ENCODE results near the gene CLIP1.
"Not testable (repeated sequence)": the region's sequence is repeated elsewhere in the genome, so short reads cannot be mapped to it uniquely, and the experiment has no call there.

Gene CLIP1

DNA sequence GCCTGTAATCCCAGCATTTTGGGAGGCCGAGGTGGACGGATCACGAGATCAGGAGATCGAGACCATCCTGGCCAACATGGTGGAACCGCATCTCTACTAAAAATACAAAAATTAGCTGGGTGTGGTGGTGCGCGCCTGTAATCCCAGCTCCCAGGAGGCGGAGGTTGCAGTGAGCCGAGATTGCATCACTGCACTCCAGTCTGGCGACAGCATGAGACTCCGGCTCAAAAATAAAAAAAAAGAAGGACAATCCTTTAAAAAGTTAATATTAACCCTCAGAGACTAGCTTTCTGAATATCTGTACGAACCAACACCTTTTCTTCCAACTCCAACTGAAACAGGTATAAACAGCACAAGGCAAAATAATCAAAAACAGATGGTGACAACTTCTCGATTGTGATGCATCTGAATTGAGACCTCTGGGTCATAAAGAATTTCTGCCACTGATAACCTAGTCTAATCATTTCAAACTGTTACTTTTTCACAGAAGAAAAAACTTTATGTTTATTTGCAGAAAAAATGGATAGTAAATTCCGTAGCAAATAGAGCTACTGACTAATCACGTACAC lies 27.8 kb downstream of the CLIP1 start:
- DNase-seq, result no peak

DNA sequence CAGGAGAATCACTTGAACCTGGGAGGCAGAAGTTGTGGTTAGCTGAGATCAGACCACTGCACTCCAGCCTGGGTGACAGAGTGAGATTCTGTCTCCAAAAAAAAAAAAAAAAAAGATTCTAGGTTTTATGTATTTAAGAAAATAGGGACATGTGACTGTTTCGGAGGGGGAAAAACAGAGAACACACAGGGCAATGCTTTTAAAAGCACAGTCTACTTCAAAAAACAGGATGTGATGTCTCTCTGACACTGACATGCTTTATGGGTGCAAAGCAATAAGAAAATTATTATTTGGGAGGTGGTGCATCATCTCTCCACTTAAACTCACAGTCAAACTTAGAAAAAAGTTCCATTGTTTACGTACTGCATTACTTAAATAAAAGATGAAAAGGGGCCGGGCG lies 28.7 kb downstream of the CLIP1 start:
- DNase-seq, result no peak

DNA sequence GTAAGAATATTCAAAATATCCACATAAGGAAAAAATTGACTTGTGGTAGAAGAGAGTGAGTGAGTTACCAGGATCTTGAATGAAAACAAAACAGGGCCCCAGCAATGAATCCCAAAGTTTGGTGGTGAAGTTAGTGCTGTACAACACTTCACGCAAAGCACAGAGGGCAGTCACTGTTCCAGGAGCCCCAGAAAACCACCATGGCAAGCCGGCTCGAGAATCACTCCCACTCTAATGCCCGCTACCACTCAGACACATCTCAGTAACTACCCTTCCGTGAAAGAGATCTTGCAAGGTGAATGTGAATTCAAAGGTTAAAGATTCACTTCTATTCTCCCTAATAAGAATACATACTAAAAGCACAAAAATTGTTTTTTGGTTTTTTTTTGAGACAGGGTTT lies 30.1 kb downstream of the CLIP1 start:
- DNase-seq, result no peak

DNA sequence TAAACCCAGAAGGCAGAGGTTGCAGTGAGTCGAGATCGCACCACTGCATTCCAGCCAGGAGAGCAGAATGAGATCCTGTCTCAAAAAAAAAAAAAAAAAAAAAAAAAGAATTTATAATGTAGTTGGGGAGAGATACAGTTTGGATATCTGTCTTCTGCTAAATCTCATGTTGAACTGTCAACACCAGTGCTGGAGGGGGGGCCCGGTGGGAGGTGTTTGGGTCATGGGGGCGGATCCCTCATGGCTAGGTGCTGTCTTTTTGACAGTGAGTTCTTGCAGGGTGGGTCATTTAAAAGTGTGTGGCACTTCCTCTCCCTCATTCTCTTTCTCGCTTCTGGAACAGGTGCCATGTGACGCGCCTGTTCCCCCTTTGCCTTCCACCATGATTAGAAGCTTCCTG lies 32.8 kb downstream of the CLIP1 start:
- DNase-seq, result no peak

DNA sequence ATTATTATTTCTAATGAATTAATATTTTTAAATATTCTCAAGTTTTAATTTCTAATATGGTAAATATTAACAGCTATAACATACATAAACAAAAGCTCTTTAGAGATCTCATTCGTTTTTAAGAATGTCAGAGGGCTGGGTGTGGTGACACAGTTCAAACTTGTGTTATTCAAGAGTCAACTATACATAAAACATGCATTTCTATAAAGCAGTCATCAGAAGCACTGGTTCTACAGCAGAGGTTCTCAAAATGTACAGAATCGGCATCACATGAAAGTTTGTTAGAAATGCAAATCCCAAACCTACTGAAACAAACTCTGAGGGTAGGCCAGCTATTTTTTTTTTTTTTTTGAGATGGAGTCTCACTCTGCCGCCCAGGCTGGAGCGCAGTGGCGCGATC lies 34.6 kb downstream of the CLIP1 start:
- DNase-seq, result no peak

DNA sequence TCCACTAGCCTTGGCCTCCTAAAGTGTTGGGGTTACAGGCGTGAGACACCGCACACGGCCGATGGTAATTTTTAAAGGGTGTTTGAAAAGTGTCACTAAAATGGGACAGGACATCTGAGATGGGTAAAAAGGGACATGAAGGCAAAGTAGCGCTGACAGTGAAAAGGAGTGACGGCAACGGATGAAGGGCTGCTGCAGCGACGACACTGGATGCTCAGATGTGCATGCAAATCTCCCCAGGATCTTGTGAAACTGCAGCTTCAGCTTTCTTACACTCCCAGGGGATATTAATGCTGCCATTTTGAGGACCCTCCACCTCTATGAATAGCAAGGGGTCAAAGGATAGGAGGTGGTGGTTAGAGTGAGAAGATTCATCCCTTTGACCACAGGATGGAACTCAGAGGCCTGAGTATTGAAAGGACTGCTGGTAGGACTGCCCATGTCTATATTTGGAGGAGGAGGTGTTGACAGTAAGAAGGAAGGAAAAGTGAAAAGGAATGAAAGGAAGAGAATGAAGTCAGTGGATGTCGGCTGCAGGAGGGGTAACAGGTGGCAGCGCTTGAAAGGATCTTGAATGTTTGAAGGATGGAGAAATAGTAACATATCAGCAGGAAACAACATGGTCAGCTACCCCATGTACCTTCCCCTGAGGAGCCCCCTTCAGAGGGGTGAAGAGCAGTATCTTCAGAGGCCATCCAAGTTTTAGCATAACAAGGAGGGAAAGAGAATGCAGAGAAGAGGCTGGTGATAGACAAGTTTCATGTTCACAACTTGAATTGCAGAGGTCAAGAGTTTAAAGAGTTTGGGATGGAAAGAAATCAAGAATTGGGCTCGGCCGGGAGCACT lies 37.1 kb downstream of the CLIP1 start:
- DNase-seq, result no peak

DNA sequence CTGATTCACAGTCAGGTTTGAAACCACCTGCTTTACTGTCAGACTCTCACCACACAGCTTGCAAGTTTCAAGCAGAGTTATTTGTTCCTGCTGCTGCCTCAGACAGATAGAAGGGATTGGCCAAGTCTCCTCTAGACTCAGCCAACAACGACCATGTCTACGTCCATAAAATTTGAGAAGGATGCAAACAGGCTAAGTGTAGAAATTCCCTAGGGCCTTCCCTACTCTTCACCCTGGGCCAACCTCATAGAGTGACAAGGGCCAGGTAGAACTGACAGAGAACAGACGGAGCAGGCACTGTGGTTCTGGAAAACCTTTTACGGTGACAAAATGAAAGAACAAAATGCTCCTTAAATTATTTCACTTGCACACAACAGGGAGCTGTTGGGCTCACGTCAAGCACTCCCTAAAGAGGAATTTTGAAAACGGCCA lies 39.5 kb downstream of the CLIP1 start:
- DNase-seq, result no peak

DNA sequence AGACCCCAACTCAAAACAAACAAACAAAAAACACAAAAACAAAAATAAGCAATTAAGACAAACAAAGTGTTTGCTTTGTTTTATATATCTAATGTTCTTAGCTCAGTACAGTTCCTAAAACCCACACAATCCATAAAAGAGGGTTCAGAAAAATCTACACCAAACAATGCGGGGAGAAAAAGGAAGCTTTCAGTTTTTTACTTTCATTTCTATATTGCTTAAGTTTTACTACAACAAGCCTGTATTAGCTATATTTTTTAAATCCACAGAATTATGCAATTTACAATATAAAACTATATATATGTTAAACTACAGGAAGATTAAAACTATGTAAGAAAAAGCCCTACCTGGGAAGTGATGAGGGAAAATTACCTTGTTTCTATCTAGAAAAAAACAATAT lies 41.4 kb downstream of the CLIP1 start:
- no peak for DNase-seq

DNA sequence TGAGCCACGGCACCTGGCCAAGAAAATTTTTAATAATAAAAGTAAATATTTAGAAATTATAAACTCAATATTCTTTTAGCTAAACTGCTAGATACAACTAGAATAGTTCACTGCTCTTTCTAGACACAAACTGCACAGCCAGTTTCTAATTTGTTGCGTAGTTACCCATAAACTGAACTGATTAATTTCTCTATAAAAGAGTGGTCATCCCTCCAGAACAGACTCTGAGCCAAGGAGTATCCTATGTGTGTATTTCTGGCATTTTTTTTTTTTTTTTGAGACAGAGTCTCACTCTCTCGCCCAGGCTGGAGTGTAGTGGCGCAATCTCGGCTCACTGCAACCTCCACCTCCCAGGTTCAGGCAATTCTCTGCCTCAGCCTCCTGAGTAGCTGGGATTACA lies 45.7 kb downstream of the CLIP1 start:
- DNase-seq, result not testable (repeated sequence)

DNA sequence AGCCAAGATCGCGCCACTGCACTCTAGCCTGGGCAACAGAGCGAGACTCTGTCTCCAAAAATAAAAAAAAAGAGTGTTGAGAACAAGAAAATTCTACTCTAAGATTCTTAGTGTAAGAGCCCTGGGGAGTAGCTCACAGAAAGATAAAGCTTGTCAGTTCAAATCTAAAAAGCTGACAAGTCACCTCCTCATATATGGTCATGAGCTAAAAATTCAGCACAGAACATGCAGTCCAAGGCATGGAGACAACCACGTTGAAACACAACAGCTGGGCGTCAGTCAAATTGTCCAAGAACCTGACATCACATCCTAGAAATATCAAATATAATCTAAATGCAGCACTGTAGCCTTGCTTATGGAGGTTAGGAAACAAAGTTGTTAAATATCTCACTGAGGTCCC lies 47.8 kb downstream of the CLIP1 start:
- DNase-seq, result no peak

DNA sequence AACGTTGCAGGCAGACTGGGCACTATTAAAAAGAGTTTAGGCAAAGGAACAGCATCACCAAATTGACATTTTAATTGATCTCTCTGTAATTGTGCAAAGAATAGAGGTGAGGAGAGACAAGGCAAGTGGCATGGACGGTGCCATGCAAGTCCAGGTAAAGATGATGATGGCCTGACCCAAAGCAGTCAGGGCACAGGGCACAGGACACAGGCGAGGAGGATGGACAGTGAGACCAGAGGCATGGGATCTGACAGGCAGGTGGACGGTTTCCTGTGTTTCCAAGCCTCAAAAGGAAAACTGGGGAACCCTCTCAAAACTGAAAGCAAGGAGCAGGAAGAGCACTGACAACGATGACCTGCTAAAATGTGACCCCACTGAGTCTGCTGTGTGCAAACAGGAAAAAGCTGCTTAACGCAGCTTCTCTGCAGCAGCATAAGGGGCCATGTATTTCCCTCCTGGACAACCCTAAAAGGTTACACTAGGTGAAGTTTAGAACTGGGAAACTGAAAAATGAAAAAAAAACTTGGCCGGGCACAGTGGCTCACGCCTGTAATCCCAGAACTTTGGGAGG lies 50.9 kb downstream of the CLIP1 start:
- no peak for DNase-seq

DNA sequence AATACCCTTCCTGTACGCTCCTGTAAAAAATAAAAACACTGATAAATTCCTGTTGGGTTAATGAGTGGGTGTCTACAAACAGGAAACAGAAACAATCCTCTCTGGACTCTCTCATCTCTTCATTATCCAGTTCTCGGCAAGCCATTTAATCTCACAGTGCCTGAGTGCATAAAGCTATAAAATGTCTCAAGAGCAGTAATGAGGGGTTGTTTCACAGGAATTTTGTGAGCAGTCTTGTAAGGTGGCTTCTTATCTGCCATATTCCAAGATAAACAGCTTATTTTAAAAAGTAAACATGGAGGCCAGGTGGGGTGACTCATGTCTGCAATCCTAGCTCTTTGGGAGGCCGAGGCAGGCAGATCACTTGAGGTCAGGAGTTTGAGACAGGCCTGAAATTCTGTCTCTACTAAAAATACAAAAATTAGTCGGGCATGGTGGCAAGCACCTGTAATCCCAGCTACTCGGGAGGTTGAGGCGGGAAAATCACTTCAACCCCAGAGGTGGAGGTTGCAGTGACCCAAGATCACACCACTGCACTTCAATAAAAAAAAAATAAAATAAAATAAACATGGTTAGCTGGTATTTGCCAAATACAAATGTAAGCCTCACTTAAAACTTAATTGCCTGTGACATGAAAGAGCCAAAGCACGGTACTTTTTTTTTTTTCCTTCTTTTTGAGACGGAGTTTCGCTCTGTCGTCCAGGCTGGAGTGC lies 54.0 kb downstream of the CLIP1 start:
- DNase-seq, result no peak

DNA sequence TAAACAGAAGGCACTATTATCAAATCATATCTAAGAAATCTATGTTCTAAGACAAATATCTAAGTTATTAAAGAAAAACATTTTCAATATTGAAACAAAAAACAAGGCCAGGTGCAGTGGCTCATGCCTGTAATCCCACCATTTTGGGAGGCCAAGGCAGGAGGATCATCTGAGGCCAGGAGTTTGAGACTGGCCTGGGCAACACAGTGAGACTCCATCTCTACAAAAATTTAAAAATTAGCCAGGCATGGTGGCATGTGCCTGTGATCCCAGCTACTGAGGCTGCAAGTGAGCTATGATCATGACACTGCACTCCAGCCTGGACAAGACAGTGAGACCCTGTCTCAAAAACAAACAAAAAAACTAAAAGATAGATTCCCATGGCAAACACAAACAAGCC lies 54.8 kb downstream of the CLIP1 start:
- not testable (repeated sequence) for DNase-seq

DNA sequence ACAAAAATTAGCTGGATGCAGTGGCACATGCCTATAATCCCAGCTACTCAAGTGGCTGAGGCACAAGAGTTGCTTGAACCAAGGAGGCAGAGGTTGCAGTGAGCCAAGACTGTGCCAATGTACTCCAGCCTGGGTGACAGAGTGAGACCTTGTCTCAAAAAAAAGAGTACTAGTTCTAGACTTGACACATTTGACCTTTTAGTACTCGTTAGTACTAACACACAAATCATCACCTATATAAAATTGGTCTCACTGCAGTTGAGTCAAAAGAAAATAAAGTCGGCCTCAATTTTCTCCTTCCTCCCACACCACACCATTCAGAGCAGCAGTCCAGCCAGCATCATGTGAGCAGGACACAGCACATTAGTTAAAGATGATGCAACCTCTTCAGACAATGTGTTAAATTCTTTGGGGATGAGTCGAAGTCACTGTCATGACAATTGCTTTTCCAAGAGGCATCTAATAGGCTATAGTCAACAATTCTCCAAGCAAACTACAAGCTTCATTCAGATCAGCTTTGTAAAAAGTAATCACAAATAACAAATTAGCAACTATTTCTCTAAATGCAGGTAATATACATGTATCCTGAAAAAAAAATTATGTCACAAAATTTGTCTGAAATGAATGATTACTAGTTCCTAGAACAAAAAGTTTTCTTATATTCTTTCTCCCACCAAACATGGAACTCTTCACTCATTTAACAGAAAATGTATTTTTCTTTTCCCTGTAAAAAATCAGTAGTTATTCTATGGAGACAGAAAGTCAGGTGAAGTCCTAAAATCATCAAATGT lies 55.6 kb downstream of the CLIP1 start:
- DNase-seq, result peak; percentile 24

DNA sequence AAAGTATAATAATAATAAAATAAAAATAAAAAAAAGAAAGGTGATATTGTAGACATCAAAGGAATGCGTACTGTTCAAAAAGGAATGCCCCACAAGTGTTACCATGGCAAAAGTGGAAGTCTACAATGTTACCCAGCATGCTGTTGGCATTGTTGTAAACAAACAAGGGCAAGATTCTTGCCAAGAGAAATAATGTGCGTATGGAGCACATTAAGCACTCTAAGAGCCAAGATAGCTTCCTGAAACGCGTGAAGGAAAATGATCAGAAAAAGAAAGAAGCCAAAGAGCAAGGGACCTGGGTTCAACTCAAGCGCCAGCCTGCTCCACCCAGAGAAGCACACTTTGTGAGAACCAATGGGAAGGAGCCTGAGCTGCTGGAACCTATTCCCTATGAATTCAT lies 57.2 kb downstream of the CLIP1 start:
- not testable (repeated sequence) for DNase-seq

DNA sequence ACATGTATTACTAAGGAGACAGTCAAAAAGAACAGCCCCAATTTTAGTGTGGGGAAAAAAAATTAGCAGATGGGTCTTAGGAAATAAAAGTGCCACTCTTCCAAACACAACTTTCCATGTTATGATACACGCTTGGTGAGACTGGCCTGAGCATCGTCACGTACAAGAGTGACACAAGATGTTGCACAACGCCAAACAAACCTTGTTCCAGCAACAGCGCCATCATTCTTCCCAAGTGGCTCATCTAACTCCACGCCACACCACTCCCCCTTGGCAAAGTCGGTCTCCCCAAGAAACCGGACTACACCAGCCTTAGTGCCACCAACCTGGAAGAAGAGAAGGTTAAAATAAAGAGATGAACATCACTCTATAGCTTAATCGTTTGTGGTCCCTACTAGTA lies 58.7 kb downstream of the CLIP1 start:
- no peak for DNase-seq

DNA sequence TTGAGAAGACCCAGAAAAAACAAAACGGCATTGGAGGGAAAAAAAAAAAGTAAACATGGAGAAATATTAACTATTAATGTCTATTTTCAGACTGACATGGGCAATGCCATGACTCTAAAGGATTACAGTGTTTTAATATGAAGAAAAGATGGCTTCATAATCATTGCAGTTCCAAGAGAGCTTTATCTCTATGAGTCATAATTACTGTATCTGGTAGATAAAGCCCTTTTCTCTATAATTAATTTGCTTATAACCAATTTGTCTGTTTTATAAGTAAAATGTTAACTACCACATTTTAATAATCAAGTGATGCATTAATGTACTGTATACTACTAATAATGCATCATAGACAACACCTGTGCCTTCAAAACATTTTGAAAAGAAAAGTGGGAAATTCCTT lies 59.7 kb downstream of the CLIP1 start:
- no peak for DNase-seq

DNA sequence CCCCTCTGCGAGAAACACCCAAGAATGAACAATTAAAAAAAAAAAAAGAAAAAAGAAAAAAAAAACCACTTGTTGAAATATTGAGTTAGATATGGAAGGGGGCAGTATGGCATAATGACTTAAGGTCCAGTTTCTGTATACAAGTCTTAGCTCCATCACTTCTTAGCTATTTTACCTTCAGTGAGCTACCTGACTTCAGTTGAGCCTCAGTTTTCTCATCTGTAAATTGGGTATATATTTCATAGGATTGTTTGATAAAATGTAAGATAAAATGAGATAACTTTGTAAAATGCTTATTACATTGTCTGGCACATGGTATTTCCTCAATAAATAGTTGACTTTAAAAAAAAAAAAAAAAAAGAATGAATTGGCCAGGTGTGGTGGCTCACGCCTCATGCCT lies 64.1 kb downstream of the CLIP1 start:
- DNase-seq, result not testable (repeated sequence)

DNA sequence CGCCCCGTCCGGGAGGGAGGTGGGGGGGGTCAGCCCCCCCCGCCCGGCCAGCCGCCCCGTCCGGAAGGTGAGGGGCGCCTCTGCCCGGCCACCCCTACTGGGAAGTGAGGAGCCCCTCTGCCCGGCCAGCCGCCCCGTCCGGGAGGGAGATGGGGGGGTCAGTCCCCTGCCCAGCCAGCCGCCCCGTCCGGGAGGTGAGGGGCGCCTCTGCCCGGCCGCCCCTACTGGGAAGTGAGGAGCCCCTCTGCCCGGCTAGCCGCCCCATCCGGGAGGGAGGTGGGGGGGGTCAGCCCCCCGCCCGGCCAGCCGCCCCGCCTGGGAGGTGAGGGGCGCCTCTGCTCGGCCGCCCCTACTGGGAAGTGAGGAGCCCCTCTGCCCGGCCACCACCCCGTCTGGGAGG lies 64.9 kb downstream of the CLIP1 start:
- DNase-seq, result not testable (repeated sequence)

DNA sequence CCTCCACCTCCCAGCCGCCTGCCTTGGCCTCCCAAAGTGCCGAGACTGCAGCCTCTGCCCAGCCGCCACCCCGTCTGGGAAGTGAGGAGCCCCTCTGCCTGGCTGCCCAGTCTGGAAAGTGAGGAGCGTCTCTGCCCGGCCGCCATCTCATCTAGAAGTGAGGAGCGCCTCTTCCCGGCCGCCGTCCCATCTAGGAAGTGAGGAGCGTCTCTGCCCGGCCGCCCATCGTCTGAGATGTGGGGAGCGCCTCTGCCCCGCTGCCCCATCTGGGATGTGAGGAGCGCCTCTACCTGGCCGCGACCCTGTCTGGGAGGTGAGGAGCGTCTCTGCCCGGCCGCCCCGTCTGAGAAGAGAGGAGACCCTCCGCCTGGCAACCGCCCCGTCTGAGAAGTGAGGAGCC lies 65.5 kb downstream of the CLIP1 start:
- not testable (repeated sequence) for DNase-seq

DNA sequence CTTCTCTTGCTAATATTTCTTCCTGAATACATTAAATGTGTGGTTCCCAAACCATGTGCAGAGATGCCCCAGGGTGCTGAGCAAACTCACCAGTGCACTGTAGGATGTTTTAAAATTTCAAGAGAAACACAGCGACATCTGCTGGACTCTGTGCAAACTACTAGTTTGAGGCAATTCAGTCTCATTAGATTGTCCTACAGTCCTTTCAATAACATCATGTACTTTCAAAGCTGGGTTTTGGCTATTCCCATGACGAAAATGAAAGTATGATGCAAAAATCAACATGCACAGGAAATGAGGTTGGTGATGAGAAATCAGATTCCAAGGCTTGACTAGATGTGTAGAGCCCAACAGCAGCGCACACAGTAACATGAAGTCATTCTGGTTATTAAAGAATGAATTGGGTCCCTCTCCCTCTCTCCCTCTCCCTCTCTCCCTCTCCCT lies 66.3 kb downstream of the CLIP1 start:
- peak; percentile 74 for DNase-seq

DNA sequence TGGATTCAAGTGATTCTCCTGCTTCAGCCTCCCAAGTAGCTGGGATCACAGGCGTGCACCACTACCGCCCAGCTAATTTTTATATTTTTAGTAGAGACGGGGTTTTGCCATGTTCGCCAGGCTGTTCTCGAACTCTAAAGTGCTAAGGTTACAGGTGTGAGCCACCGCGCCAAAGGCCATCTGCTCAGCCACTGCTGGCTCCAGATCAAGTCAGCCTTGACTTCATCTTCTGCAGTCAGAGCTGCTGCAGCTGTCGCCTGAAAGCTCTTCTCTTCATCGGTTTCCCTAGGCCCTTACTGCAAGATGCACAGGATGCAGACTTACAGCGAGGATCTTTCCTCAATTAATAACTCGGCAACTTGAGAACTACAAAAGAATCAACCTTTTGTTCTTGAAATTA lies 66.8 kb downstream of the CLIP1 start:
- DNase-seq, result no peak
